Measurements from ENCODE around the gene HAAO.

DNA sequence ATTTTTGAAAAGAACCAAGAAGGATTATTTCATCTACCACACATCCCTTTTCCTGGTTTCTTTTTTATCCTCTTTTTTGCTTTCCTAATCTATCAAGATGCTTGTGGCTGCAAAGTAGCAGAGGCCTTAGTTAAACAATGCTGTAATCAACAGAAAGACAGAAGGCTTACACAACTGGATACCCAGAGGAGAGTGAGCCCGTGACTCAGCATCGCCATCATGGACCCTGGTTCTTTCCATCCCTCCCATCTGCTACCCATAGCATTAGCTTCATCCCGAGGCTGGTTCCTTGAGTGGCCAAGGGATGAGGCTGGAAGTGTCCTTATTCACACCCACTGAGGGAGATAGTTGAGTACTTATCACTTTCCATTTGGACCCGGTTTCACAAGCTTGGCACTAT lies 7.5 kb upstream of the HAAO start:
- TF ChIP-seq, protein P1, sequence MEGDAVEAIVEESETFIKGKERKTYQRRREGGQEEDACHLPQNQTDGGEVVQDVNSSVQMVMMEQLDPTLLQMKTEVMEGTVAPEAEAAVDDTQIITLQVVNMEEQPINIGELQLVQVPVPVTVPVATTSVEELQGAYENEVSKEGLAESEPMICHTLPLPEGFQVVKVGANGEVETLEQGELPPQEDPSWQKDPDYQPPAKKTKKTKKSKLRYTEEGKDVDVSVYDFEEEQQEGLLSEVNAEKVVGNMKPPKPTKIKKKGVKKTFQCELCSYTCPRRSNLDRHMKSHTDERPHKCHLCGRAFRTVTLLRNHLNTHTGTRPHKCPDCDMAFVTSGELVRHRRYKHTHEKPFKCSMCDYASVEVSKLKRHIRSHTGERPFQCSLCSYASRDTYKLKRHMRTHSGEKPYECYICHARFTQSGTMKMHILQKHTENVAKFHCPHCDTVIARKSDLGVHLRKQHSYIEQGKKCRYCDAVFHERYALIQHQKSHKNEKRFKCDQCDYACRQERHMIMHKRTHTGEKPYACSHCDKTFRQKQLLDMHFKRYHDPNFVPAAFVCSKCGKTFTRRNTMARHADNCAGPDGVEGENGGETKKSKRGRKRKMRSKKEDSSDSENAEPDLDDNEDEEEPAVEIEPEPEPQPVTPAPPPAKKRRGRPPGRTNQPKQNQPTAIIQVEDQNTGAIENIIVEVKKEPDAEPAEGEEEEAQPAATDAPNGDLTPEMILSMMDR (IDR thresholded peaks at IDR 0.05; ENCODE audit: low read depth, low read length): no peak
- no peak for TF ChIP-seq EZH2phosphoT487 (IDR thresholded peaks at IDR 0.05; ENCODE audit: low read depth)
